Neural cell (in vitro differentiated cells): Measurements from ENCODE around the gene KIF3B. TPM values are rescaled to one million over a fixed set of nuclear protein-coding genes. Genes with fewer than 3 reads are reported as not detected.

Experiments used
- H2AFZ ChIP-seq: fragments of 200-600, 300-800 bp; sonication (generic), shearing (Covaris generic); 2 replicates; pipeline ENCODE4 v1.6.0; 2014; ENCODE audit warnings: low read depth, mild to moderate bottlenecking, antibody characterized with exemption, low read length, moderate library complexity
- H3F3A ChIP-seq: fragments of 200-600 bp; shearing (Covaris generic); 2 replicates; pipeline ENCODE4 v1.6.1; 2016; ENCODE audit warnings: mild to moderate bottlenecking, moderate library complexity, mixed read lengths, antibody characterized with exemption, low read length; ENCODE audit not compliant: insufficient read depth, poor library complexity, severe bottlenecking
- H3K27ac ChIP-seq: fragments of 200-600, 300-800 bp; sonication (generic), shearing (Covaris generic); 2 replicates; pipeline ENCODE4 v1.5.1; 2014; ENCODE audit warnings: mild to moderate bottlenecking, low read length, moderate library complexity
- H3K27me3 ChIP-seq: fragments of 300-800, 200-600 bp; sonication (generic), shearing (Covaris generic); 2 replicates; pipeline ENCODE4 v1.6.0; 2014; ENCODE audit warnings: mild to moderate bottlenecking, low read depth, low read length, moderate library complexity; ENCODE audit not compliant: insufficient read depth
- H3K36me3 ChIP-seq: fragments of 300-800, 200-600 bp; sonication (generic), shearing (Covaris generic); 2 replicates; pipeline ENCODE4 v1.5.1; 2014; ENCODE audit warnings: mild to moderate bottlenecking, antibody characterized with exemption, low read length, moderate library complexity; ENCODE audit not compliant: insufficient read depth
- H3K4me2 ChIP-seq: fragments of 300-800, 200-600 bp; sonication (generic), shearing (Covaris generic); 2 replicates; pipeline ENCODE4 v1.6.0; 2014; ENCODE audit warnings: mild to moderate bottlenecking, low read length
- H3K4me3 ChIP-seq: fragments of 300-800, 200-600 bp; sonication (generic), shearing (Covaris generic); 2 replicates; pipeline ENCODE4 v1.5.1; 2014; ENCODE audit warnings: mild to moderate bottlenecking, low read length, moderate library complexity
- H3K79me2 ChIP-seq: fragments of 200-600 bp; shearing (Covaris generic); replicated peaks from 2 replicates; pipeline ENCODE4 v1.6.0; 2014; ENCODE audit warnings: mild to moderate bottlenecking, low read length, moderate library complexity; ENCODE audit not compliant: insufficient read depth
- H3K9ac ChIP-seq: fragments of 300-800, 200-600 bp; sonication (generic), shearing (Covaris generic); 2 replicates; pipeline ENCODE4 v1.6.1; 2016; ENCODE audit warnings: mild to moderate bottlenecking, low read length, mixed read lengths
- H3K9me2 ChIP-seq: fragments of 200-600 bp; shearing (Covaris generic); 2 replicates; pipeline ENCODE4 v1.6.1; 2016; ENCODE audit warnings: mild to moderate bottlenecking, low read length, mixed read lengths; ENCODE audit not compliant: insufficient read depth
- H3K9me3 ChIP-seq: fragments of 200-600, 300-800 bp; sonication (generic), shearing (Covaris generic); 2 replicates; pipeline ENCODE4 v1.6.1; 2016; ENCODE audit warnings: mild to moderate bottlenecking, mixed run types, low read length, moderate library complexity, mixed read lengths
- H4K20me1 ChIP-seq: fragments of 200-600 bp; shearing (Covaris generic); 2 replicates; pipeline ENCODE4 v1.6.1; 2016; ENCODE audit warnings: mild to moderate bottlenecking, mixed run types; ENCODE audit not compliant: insufficient read depth
- EZH2 ChIP-seq: fragments of 200-600, 300-800 bp; shearing (Covaris generic), sonication (generic); IDR thresholded peaks from 2 replicates; pipeline ENCODE4 v1.6.1; 2014; ENCODE audit warnings: antibody characterized with exemption, low read length, borderline replicate concordance, mild to moderate bottlenecking; ENCODE audit not compliant: insufficient read depth, poor library complexity, severe bottlenecking
- MXI1 ChIP-seq: fragments of 450-650 bp; conservative IDR thresholded peaks from 2 replicates; pipeline ENCODE4 v1.6.1; 2014; ENCODE audit warnings: antibody characterized with exemption, mild to moderate bottlenecking; ENCODE audit not compliant: poor library complexity, severe bottlenecking
- POLR2AphosphoS5 ChIP-seq: IDR thresholded peaks from 2 replicates; pipeline ENCODE4 v1.6.1; 2012
- REST ChIP-seq: IDR thresholded peaks from 2 replicates; pipeline ENCODE4 v1.6.1; 2012; ENCODE audit warnings: borderline replicate concordance
- SMC3 ChIP-seq: fragments of 450-650 bp; conservative IDR thresholded peaks from 2 replicates; pipeline ENCODE4 v1.6.1; 2014; ENCODE audit warnings: antibody characterized with exemption, mild to moderate bottlenecking, moderate library complexity; ENCODE audit not compliant: poor library complexity
- TAF1 ChIP-seq: IDR thresholded peaks from 2 replicates; pipeline ENCODE4 v1.6.1; 2012; ENCODE audit warnings: low read depth
- polyA plus RNA-seq: library from polyadenylated mRNA; depleted of rRNA; stranded (reverse); fragments of >200 nt; gene quantifications from 2 replicates; pipeline ENCODE4 v1.2.3, GENCODE V29; 2014

Gene KIF3B
- polyA plus RNA-seq, 1 donor from 2014 or later = 49.4 TPM

GRCh38 chr20:32289661-32290431, 12.4 kb downstream of the KIF3B start:
- Histone ChIP-seq H3K27me3 (no peaks in the 10 kb centered on the region), H4K20me1 (no peaks in the 10 kb centered on the region), H3K27ac (no peak overlapping the region), H3K79me2 (peaks cover 4% of the 10 kb centered on the region), H3K9me3 (no peaks in the 10 kb centered on the region), H3K4me2 (no peak overlapping the region), H3K36me3 (no peaks in the 10 kb centered on the region), H3K4me3 (no peak overlapping the region), H3F3A (no peaks in the 10 kb centered on the region), H2AFZ (no peak overlapping the region), H3K9me2 (no peaks in the 10 kb centered on the region), H3K9ac (no peak overlapping the region)
- no peak for TF ChIP-seq REST
- TF ChIP-seq TAF1 = no peak
- no peak for TF ChIP-seq MXI1
- TF ChIP-seq EZH2 = no peak
- no peak for TF ChIP-seq SMC3
- TF ChIP-seq POLR2AphosphoS5 = no peak

GRCh38 chr20:32291166-32291565, 13.7 kb downstream of the KIF3B start:
- no peak overlapping the region for H3K27ac ChIP-seq
- H4K20me1 ChIP-seq = no peaks in the 10 kb centered on the region
- no peaks in the 10 kb centered on the region for H3K79me2 ChIP-seq
- no peak overlapping the region for H2AFZ ChIP-seq
- no peaks in the 10 kb centered on the region for H3K9me2 ChIP-seq
- no peak overlapping the region for H3K4me3 ChIP-seq
- no peaks in the 10 kb centered on the region for H3K36me3 ChIP-seq
- no peaks in the 10 kb centered on the region for H3K27me3 ChIP-seq
- no peaks in the 10 kb centered on the region for H3F3A ChIP-seq
- no peak overlapping the region for H3K9ac ChIP-seq
- no peaks in the 10 kb centered on the region for H3K9me3 ChIP-seq
- TF ChIP-seq TAF1 (no peak), MXI1 (no peak), REST (no peak), SMC3 (no peak), POLR2AphosphoS5 (no peak)
- no peak overlapping the region for H3K4me2 ChIP-seq
